Measurements from ENCODE around the gene TLX3. TPM values are rescaled to one million over a fixed set of nuclear protein-coding genes. Genes with fewer than 3 reads are reported as not detected.

Gene TLX3
- total and polyA plus RNA-seq, 10 donors = not detected

DNA sequence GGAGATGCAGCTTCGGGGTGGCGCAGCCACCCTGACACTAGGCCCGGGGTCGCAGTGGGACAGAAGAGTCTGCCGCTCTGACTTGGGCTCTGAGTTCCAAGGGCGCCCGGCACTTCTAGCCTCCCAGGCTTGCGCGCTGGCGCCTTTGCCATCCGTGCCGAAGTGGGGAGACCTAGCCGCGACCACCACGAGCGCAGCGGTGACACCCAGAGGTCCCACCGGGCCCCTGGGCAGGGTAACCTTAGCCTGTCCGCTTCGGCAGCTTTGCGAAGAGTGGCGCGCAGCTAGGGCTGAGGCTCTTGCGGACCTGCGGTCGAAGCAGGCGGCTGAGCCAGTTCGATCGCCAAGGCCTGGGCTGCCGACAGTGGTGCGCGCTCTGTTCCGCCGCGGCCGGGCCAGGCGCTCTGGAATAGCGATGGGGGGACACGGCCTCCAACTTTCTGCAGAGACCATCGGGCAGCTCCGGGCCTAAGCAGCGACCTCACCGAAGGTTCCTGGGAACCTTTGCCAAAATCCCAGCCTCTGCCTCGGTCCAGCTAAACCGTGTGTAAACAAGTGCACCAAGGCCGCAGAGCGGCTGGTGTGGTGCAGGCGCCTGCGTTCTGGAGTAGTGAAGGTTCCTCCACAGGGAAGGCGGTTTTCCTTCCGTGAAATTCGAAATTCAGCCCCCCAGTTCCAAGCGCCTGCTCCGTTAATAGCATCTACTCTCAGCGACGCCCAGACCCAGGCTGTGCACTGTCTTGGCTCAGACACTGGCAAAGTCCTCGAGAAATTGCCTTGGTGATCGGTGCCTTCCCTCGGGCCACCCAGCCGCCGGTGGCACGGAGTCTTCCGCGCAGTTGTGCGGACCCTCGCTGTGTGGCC is 7.4 kb downstream of the TLX3 start:
- WGBS, 5 donors = 5 to 11% (median 9%) methylated on average over 23 to 66 of the region's 66 CpGs
- Histone ChIP-seq H3K4me3 (peak overlapping the region in 4 of 8 donors; percentile 6 to 45 (median 12)), H3K36me3 (no peaks in the 10 kb centered on the region), H3K27me3 (replicated peaks in 1 of 7) (peaks cover 22 to 100% (median 91%) of the 10 kb centered on the region in 7 donors), H3K27ac (no peak overlapping the region), H3K4me1 (peaks cover 18 to 57% (median 52%) of the 10 kb centered on the region in 6 donors), H3K9me3 (no peaks in the 10 kb centered on the region)
- intact Hi-C loops (cut with DNase I; ENCODE audit: low total_unique reads) = no loop called here
- no peak for DNase-seq
- no peak for TF ChIP-seq POLR2AphosphoS5 (IDR thresholded peaks at IDR 0.05)
- TF ChIP-seq POLR2A (IDR thresholded peaks at IDR 0.05) = no peak
- TF ChIP-seq, protein P1, sequence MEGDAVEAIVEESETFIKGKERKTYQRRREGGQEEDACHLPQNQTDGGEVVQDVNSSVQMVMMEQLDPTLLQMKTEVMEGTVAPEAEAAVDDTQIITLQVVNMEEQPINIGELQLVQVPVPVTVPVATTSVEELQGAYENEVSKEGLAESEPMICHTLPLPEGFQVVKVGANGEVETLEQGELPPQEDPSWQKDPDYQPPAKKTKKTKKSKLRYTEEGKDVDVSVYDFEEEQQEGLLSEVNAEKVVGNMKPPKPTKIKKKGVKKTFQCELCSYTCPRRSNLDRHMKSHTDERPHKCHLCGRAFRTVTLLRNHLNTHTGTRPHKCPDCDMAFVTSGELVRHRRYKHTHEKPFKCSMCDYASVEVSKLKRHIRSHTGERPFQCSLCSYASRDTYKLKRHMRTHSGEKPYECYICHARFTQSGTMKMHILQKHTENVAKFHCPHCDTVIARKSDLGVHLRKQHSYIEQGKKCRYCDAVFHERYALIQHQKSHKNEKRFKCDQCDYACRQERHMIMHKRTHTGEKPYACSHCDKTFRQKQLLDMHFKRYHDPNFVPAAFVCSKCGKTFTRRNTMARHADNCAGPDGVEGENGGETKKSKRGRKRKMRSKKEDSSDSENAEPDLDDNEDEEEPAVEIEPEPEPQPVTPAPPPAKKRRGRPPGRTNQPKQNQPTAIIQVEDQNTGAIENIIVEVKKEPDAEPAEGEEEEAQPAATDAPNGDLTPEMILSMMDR (IDR thresholded peaks at IDR 0.05 in 8 of 11, conservative IDR thresholded peaks at IDR 0.05 in 3 of 11) = no peak

DNA sequence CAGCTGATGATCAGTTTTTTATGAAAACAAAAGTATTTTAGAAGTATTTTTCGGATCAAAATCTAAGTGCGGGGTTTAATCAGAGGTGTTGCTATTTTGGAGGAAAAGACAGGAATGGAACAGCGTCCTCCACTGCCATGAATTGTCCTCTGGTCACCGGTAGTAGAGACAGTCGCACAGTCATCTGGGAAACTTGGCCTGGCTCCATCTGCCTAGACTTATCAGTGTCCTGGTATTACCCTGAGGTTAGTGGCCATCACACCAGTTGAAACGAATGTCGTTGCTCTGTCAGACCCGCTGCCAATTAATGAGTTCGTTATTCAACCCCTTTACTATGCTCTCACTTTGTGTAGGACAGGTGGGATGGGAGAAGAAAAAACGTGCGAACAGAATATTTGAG is 8.2 kb downstream of the TLX3 start:
- intact Hi-C loops (cut with DNase I; ENCODE audit: low total_unique reads) = no loop called here
- WGBS, 5 donors = 10 to 19% (median 14%) methylated on average over 11 of the region's 11 CpGs
- no peaks in the 10 kb centered on the region for H3K36me3 ChIP-seq
- H3K9me3 ChIP-seq = no peaks in the 10 kb centered on the region
- TF ChIP-seq POLR2A (IDR thresholded peaks at IDR 0.05) (no peak), POLR2AphosphoS5 (IDR thresholded peaks at IDR 0.05) (no peak)
- TF ChIP-seq, protein P1 (IDR thresholded peaks at IDR 0.05 in 8 of 11, conservative IDR thresholded peaks at IDR 0.05 in 3 of 11) = no peak
- H3K27ac ChIP-seq = no peak overlapping the region
- H3K4me1 ChIP-seq = peaks cover 11 to 50% (median 44%) of the 10 kb centered on the region in 6 donors
- DNase-seq = no peak
- H3K27me3 ChIP-seq (replicated peaks in 1 of 7) = peaks cover 19 to 100% (median 84%) of the 10 kb centered on the region in 7 donors
- no peak overlapping the region for H3K4me3 ChIP-seq

DNA sequence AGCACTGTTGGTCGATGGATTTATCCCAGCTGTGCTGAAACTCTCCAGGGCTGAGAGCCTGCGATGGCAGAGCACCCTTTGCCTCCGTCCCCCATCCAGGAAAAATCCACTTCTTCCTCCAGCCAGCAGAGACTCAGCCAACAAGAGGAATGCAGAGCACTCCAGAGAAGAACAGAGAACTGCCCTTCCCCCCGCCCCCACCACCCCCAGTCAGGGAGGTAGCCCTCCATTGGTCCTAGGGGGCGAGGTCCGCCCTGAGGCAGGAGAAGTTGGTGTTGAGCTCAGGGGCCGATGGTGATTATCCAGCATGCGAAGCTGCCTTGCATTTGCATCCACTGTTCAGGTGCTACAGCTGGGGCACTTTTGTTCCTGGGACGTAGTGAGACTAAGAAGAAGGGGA is 9.0 kb downstream of the TLX3 start:
- DNase-seq = no peak
- TF ChIP-seq POLR2A (IDR thresholded peaks at IDR 0.05) (no peak), POLR2AphosphoS5 (IDR thresholded peaks at IDR 0.05) (no peak)
- TF ChIP-seq, protein P1 (IDR thresholded peaks at IDR 0.05 in 8 of 11, conservative IDR thresholded peaks at IDR 0.05 in 3 of 11) = no peak
- Histone ChIP-seq H3K27ac (no peak overlapping the region), H3K9me3 (no peaks in the 10 kb centered on the region), H3K4me3 (no peak overlapping the region), H3K36me3 (no peaks in the 10 kb centered on the region), H3K4me1 (peaks cover 7 to 42% (median 36%) of the 10 kb centered on the region in 6 donors), H3K27me3 (replicated peaks in 1 of 7) (peaks cover 19 to 100% (median 76%) of the 10 kb centered on the region in 7 donors)
- WGBS, 5 donors = 5 to 13% (median 11%) methylated on average over 5 to 9 of the region's 9 CpGs
- intact Hi-C loops (cut with DNase I; ENCODE audit: low total_unique reads) = no loop called here

DNA sequence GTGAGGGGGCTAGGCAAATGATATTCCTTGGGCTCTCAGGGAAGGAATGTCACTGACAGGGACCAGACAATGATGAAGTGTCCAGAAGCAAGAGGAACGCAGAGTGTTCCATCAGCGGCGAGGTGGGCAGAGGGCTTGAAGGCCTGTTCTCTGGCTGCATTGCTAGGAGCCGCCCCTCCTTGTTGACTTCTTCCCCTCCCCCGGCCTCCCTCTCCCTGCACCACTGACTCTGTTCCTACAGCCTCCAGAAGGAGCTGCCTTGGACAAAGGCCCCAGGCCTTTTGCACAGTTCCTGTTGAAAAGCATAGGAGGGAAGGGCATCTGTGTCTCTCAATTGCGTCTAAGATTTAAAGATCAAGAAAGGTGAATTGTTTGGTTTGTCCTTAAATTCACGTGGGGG is 12.4 kb downstream of the TLX3 start:
- WGBS, 5 donors = 72 to 91% (median 79%) methylated on average over 7 of the region's 7 CpGs
- Histone ChIP-seq H3K9me3 (peaks cover 0 to 3% (median 0%) of the 10 kb centered on the region in 8 donors), H3K27ac (no peak overlapping the region), H3K36me3 (no peaks in the 10 kb centered on the region), H3K27me3 (replicated peaks in 1 of 7) (peaks cover 3 to 100% (median 42%) of the 10 kb centered on the region in 7 donors), H3K4me1 (peaks cover 3 to 16% (median 7%) of the 10 kb centered on the region in 6 donors), H3K4me3 (no peak overlapping the region)
- intact Hi-C loops (cut with DNase I; ENCODE audit: low total_unique reads) = no loop called here
- DNase-seq = no peak
- TF ChIP-seq, protein P1 (IDR thresholded peaks at IDR 0.05 in 8 of 11, conservative IDR thresholded peaks at IDR 0.05 in 3 of 11) = no peak
- TF ChIP-seq POLR2A (IDR thresholded peaks at IDR 0.05) (no peak), POLR2AphosphoS5 (IDR thresholded peaks at IDR 0.05) (no peak)
